B cell (primary cell): ENCODE results near the gene RPS19. TPM values are rescaled to one million over a fixed set of nuclear protein-coding genes. Genes with fewer than 3 reads are reported as not detected.

Source experiments
- ATAC-seq: fragments of 200-7000 bp; cut with Tn5 transposase; one replicate; pipeline ENCODE4 v1.10.0; 2021; ENCODE audit warnings: low read depth, mild to moderate bottlenecking, moderate number of reproducible peaks, moderate library complexity
- CTCF ChIA-PET: fragments of 350-600 bp; sonication (Branson Sonifier 250); formaldehyde crosslinking; loops from one replicate; lab custom pipeline; 2021; ENCODE audit warnings: antibody characterized with exemption, inconsistent platforms; lab: Charles Lee
- POLR2A ChIA-PET: fragments of 350-600 bp; sonication (Branson Sonifier 250); formaldehyde crosslinking; loops from one replicate; lab custom pipeline; 2021; ENCODE audit warnings: antibody characterized with exemption; lab: Charles Lee
- DNase-seq: peaks from one replicate; pipeline ENCODE4 v3.0.0; 2013
- H2AFZ ChIP-seq: 2 replicates; pipeline ENCODE4 v1.6.1; 2012; ENCODE audit warnings: mild to moderate bottlenecking, low read depth, low read length; ENCODE audit not compliant: insufficient read depth, poor library complexity, severe bottlenecking
- H3K27ac ChIP-seq, 2 donors: 1 replicate in 1 of 2; 2 replicates in 1 of 2; pipeline ENCODE4 v1.5.1; 2012 to 2013; ENCODE audit warnings: low read length in 2 of 2, mild to moderate bottlenecking in 2 of 2, moderate library complexity in 1 of 2
- H3K27me3 ChIP-seq, 4 experiments: fragments of 200-600 bp in 1 of 4; sonication (generic) in 1 of 4; replicated peaks in 1 of 4; 1 replicate in 2 of 4; 2 replicates in 2 of 4; pipeline versions ENCODE4 v1.6.1 to v1.7.0; 2013 to 2016; ENCODE audit warnings: low read length in 3 of 4, mild to moderate bottlenecking in 2 of 4, mixed read lengths in 1 of 4, moderate library complexity in 1 of 4; ENCODE audit not compliant: insufficient read depth in 4 of 4, control insufficient read depth in 3 of 4; ENCODE audit errors: control extremely low read depth in 1 of 4
- H3K36me3 ChIP-seq, 2 experiments: replicated peaks in 1 of 2; 1 replicate in 1 of 2; 2 replicates in 1 of 2; pipeline versions ENCODE4 v1.6.1 to v1.7.1; 2013; ENCODE audit warnings: low read length in 1 of 2; ENCODE audit not compliant: insufficient read depth in 2 of 2, control insufficient read depth in 1 of 2; ENCODE audit errors: control extremely low read depth in 1 of 2, extremely low read depth in 1 of 2
- H3K4me1 ChIP-seq, 2 donors: fragments of 200-600 bp in 1 of 2; sonication (generic) in 1 of 2; 1 replicate in 1 of 2; 2 replicates in 1 of 2; pipeline versions ENCODE4 v1.5.1 to v1.6.1; 2013 to 2017; ENCODE audit warnings: low read length in 2 of 2; ENCODE audit not compliant: control insufficient read depth in 2 of 2, insufficient read depth in 2 of 2
- H3K4me2 ChIP-seq: replicated peaks from 2 replicates; pipeline ENCODE3; 2012; ENCODE audit warnings: mild to moderate bottlenecking, low read depth, low read length; ENCODE audit not compliant: poor library complexity, severe bottlenecking
- H3K4me3 ChIP-seq, 5 experiments: fragments of 200-600 bp in 1 of 5; sonication (generic) in 1 of 5; 1 replicate in 3 of 5; 2 replicates in 2 of 5; pipeline versions ENCODE4 v1.5.1 to v1.7.0; 2011 to 2016; ENCODE audit warnings: low read length in 4 of 5, mild to moderate bottlenecking in 4 of 5, low read depth in 2 of 5, control low read depth in 1 of 5, moderate library complexity in 1 of 5; ENCODE audit not compliant: insufficient read depth in 1 of 5; ENCODE audit errors: control extremely low read depth in 1 of 5, extremely low read depth in 1 of 5
- H3K79me2 ChIP-seq: fragments of 200-600 bp; sonication (generic); one replicate; pipeline ENCODE4 v1.6.0; 2016; ENCODE audit warnings: low read length; ENCODE audit not compliant: control insufficient read depth, insufficient read depth
- H3K9ac ChIP-seq: fragments of 200-600 bp; sonication (generic); 2 replicates; pipeline ENCODE4 v1.6.1; 2017; ENCODE audit warnings: mild to moderate bottlenecking, low read length, moderate library complexity
- H3K9me3 ChIP-seq, 3 donors: one replicate each; pipeline versions ENCODE4 v1.6.1 to v1.7.1; 2013; ENCODE audit warnings: low read length in 2 of 3; ENCODE audit not compliant: control insufficient read depth in 2 of 3, insufficient read depth in 1 of 3; ENCODE audit errors: control extremely low read depth in 1 of 3
- H4K20me1 ChIP-seq: 2 replicates; pipeline ENCODE4 v1.6.0; 2012; ENCODE audit warnings: mild to moderate bottlenecking, low read length; ENCODE audit not compliant: insufficient read depth, control insufficient read depth, poor library complexity, severe bottlenecking
- H3K27ac Mint-ChIP-seq: one replicate; pipeline ENCODE4 v1.8.0; 2021; ENCODE audit warnings: mixed read lengths
- H3K27me3 Mint-ChIP-seq: one replicate; pipeline ENCODE4 v1.8.0; 2021; ENCODE audit warnings: mixed read lengths
- H3K4me1 Mint-ChIP-seq: one replicate; pipeline ENCODE4 v1.8.0; 2021; ENCODE audit warnings: mixed read lengths
- H3K4me3 Mint-ChIP-seq: one replicate; pipeline ENCODE4 v1.8.0; 2021; ENCODE audit warnings: mixed read lengths
- H3K9me3 Mint-ChIP-seq: one replicate; pipeline ENCODE4 v1.8.0; 2022; ENCODE audit warnings: mixed read lengths; ENCODE audit not compliant: insufficient read depth
- CTCF ChIP-seq: fragments of 200-600 bp; IDR thresholded peaks from one replicate; pipeline ENCODE4 v1.8.0; 2022; ENCODE audit warnings: antibody characterized with exemption, mild to moderate bottlenecking
- EZH2 ChIP-seq: IDR thresholded peaks from 2 replicates; pipeline ENCODE4 v1.6.1; 2012; ENCODE audit warnings: borderline replicate concordance, low read depth, mild to moderate bottlenecking, moderate library complexity, low read length; ENCODE audit not compliant: insufficient read depth, poor library complexity, severe bottlenecking
- WGBS: methylation state at CpG from one replicate; pipeline ENCODE4 v1.1.5; 2013; ENCODE audit warnings: missing lambda C conversion rate; ENCODE audit not compliant: insufficient coverage; 5-methylcytosine and 5-hydroxymethylcytosine counted together
- intact Hi-C: fragments of 100-400 bp; cut with micrococcal nuclease; formaldehyde crosslinking; loops from one replicate; pipeline ENCODE4 v1.10.0; 2022
- polyA plus RNA-seq: library from polyadenylated mRNA; depleted of rRNA; stranded (reverse); fragments of >200 nt; gene quantifications from 2 replicates; pipeline ENCODE4 v1.2.3, GENCODE V29; 2012
- total RNA-seq, 2 donors: library from RNA; stranded (reverse); fragments of 120-200 nt in 1 of 2; gene quantifications; 1 replicate in 1 of 2; 2 replicates in 1 of 2; pipeline versions ENCODE4 v1.2.3 to v1.2.4, GENCODE V29; 2013 to 2022

The RPS19 gene
- total and polyA plus RNA-seq, 2 donors (not counting 1 experiment from before 2014, with no cell fraction given): 3,322 to 9,144 TPM

DNA sequence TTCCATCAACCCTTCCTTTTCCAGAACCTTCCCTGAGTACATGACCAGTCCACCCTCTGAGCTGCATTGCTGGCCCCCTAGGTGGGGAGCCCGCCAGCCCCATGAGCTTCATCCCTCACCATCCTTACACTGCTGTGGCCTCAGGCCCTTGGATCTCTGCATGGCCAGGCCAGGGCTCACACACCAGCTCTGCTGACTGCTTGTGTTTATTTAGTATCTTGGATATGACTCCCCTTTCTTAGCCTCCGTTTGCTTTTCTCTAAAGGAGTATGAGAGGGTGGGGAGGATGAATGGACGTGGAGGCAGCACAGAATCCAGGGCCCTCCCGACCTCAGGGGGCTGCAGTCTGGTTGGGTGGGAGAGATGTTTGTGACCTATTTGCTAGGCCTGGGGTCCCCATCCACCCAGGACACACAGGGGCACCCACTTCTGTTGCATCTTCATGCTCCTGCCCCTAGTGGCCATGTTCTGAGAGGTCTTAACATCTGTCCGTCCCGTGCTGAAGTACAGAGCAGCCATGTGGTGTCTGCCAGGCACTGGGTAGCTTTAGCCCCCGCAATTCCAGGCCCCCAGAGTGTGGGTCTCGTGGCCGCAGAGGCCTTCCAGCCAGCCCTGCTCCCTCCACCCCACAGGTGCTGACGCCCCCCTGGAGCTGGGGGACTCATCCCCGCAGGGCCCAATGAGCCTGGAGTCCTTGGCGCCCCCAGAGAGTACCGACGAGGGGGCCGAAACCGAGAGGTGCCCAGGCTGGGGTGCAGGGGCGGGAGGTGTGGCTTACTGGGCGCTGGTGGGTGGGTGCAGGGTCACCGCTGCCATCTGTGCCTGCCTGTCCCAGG lies 35.9 kb downstream of the RPS19 start:
- WGBS: 87% methylated on average over 12 of the region's 19 CpGs

More for the DNA sequence above, 35.9 kb downstream of the RPS19 start:
- ChIA-PET CTCF (interaction anchor here (1.2 kb wide), 1 partner anchor 16 kb away, joined by 4 read pairs; no protein-coding TSS in a partner anchor), POLR2A (interaction anchor here (0.5 to 1.2 kb wide), 2 partner anchors 29 to 180 kb away, joined by 3 read pairs; partner anchors contain the start of gene ZNF574)
- Histone ChIP-seq H3K9me3 (no peaks in the 10 kb centered on the region), H3K27me3 (no peaks in the 10 kb centered on the region), H3K79me2 (peaks cover 44% of the 10 kb centered on the region), H3K9ac (no peak overlapping the region), H4K20me1 (peaks cover 92% of the 10 kb centered on the region), H2AFZ (no peak overlapping the region), H3K36me3 (peaks cover 5 to 81% of the 10 kb centered on the region in 2 experiments), H3K27ac (peak overlapping the region in 1 of 2 donors; percentile 30), H3K4me2 (no peak overlapping the region), H3K4me3 (no peak overlapping the region), H3K4me1 (peaks cover 0 to 18% of the 10 kb centered on the region in 2 donors)
- Mint-ChIP-seq H3K4me1 (peaks cover 15% of the 10 kb centered on the region), H3K27ac (peak overlapping the region; percentile 59), H3K4me3 (no peak overlapping the region), H3K9me3 (no peaks in the 10 kb centered on the region), H3K27me3 (no peaks in the 10 kb centered on the region)
- peak; percentile 7 for ATAC-seq
- TF ChIP-seq EZH2 (no peak), CTCF (no peak)
- intact Hi-C loops: no loop called here
- no peak for DNase-seq
